Liver (tissue), 9 donors: ENCODE data around the gene CENPA. TPM values are rescaled to one million over a fixed set of nuclear protein-coding genes. Genes with fewer than 3 reads are reported as not detected.

Experiments used
- DNase-seq: peaks from one replicate; pipeline ENCODE4 v3.0.0-alpha.2; 2017; ENCODE audit warnings: low spot score
- H3K27ac ChIP-seq, 2 donors: one replicate each; pipeline ENCODE4 v1.7.0; 2013; ENCODE audit warnings: inconsistent platforms in 2 of 2, low read length in 2 of 2, control low read depth in 1 of 2, low read depth in 1 of 2, mild to moderate bottlenecking in 1 of 2
- H3K27me3 ChIP-seq, 4 donors: one replicate each; pipeline versions ENCODE4 v1.6.1 to v1.7.0; 2013; ENCODE audit warnings: low read length in 3 of 4, inconsistent platforms in 1 of 4, mild to moderate bottlenecking in 1 of 4, moderate library complexity in 1 of 4; ENCODE audit not compliant: control insufficient read depth in 4 of 4, insufficient read depth in 4 of 4
- H3K36me3 ChIP-seq, 4 donors: one replicate each; pipeline versions ENCODE4 v1.6.1 to v1.7.0; 2013; ENCODE audit warnings: low read length in 3 of 4, mild to moderate bottlenecking in 3 of 4, low read depth in 1 of 4, moderate library complexity in 1 of 4; ENCODE audit not compliant: control insufficient read depth in 4 of 4, insufficient read depth in 3 of 4
- H3K4me1 ChIP-seq, 4 donors: one replicate each; pipeline versions ENCODE4 v1.6.1 to v1.7.0; 2013; ENCODE audit warnings: low read length in 3 of 4, mild to moderate bottlenecking in 3 of 4, moderate library complexity in 1 of 4; ENCODE audit not compliant: control insufficient read depth in 4 of 4, insufficient read depth in 4 of 4
- H3K4me3 ChIP-seq, 3 donors: one replicate each; pipeline versions ENCODE4 v1.6.1 to v1.7.0; 2013; ENCODE audit warnings: low read length in 3 of 3, control low read depth in 1 of 3, low read depth in 1 of 3, mild to moderate bottlenecking in 1 of 3
- H3K9ac ChIP-seq, 2 donors: one replicate each; pipeline ENCODE4 v1.7.0; 2013; ENCODE audit warnings: low read length in 2 of 2, mild to moderate bottlenecking in 2 of 2, moderate library complexity in 2 of 2, control low read depth in 1 of 2, low read depth in 1 of 2
- H3K9me3 ChIP-seq, 4 donors: one replicate each; pipeline versions ENCODE4 v1.6.1 to v1.7.0; 2013; ENCODE audit warnings: low read length in 3 of 4; ENCODE audit not compliant: control insufficient read depth in 4 of 4
- EGR1 ChIP-seq, 2 donors: IDR thresholded peaks; 2 replicates each; pipeline ENCODE4 v1.6.1; 2016 to 2018; ENCODE audit warnings: antibody characterized with exemption in 2 of 2, low read depth in 2 of 2
- FOXA1 ChIP-seq: IDR thresholded peaks from 2 replicates; pipeline ENCODE4 v1.6.1; 2016; ENCODE audit warnings: antibody characterized with exemption
- GABPA ChIP-seq, 2 donors: IDR thresholded peaks in 1 of 2; conservative IDR thresholded peaks in 1 of 2; 2 replicates each; pipeline ENCODE4 v1.6.1; 2016; ENCODE audit warnings: antibody characterized with exemption in 2 of 2, mild to moderate bottlenecking in 1 of 2, moderate library complexity in 1 of 2
- HNF4A ChIP-seq, 2 donors: conservative IDR thresholded peaks; 2 replicates each; pipeline ENCODE4 v1.6.1; 2016; ENCODE audit warnings: antibody characterized with exemption in 2 of 2, mild to moderate bottlenecking in 2 of 2
- HNF4G ChIP-seq: IDR thresholded peaks from 2 replicates; pipeline ENCODE4 v1.6.1; 2016; ENCODE audit warnings: antibody characterized with exemption
- JUND ChIP-seq, 2 donors: IDR thresholded peaks; 2 replicates each; pipeline ENCODE4 v1.6.1; 2016; ENCODE audit warnings: antibody characterized with exemption in 2 of 2
- NR2F2 ChIP-seq: IDR thresholded peaks from 2 replicates; pipeline ENCODE4 v1.6.1; 2016; ENCODE audit warnings: antibody characterized with exemption
- RAD21 ChIP-seq, 2 donors: IDR thresholded peaks; 2 replicates each; pipeline ENCODE4 v1.6.1; 2016; ENCODE audit warnings: antibody characterized with exemption in 2 of 2, mild to moderate bottlenecking in 2 of 2
- SP1 ChIP-seq: IDR thresholded peaks from 2 replicates; pipeline ENCODE4 v1.6.1; 2018; ENCODE audit warnings: antibody characterized with exemption, mild to moderate bottlenecking
- TAF1 ChIP-seq: conservative IDR thresholded peaks from 2 replicates; pipeline ENCODE4 v1.6.1; 2016; ENCODE audit warnings: antibody characterized with exemption, mild to moderate bottlenecking
- YY1 ChIP-seq: IDR thresholded peaks from 2 replicates; pipeline ENCODE4 v1.6.1; 2016; ENCODE audit warnings: antibody characterized with exemption, mild to moderate bottlenecking
- WGBS: extraction: QIAGEN DNeasy Blood & Tissue Kit; methylation state at CpG from one replicate; pipeline ENCODE4 v1.1.7; 2013; 5-methylcytosine and 5-hydroxymethylcytosine counted together
- polyA plus RNA-seq, 2 donors: library from polyadenylated mRNA; stranded (reverse) in 1 of 2; unstranded in 1 of 2; fragments of 200-250 nt in 1 of 2; fragments of >200 nt in 1 of 2; fragmentation: Nextera tagmentation in 1 of 2; extraction: Ambion mirVana in 1 of 2; gene quantifications; one replicate each; pipeline versions ENCODE4 v1.2.1 to v1.2.3, GENCODE V29; 2013 to 2015
- total RNA-seq, 2 donors: library from RNA; depleted of rRNA; stranded (reverse); fragments of >200 nt; gene quantifications; one replicate each; pipeline ENCODE4 v1.2.3, GENCODE V29; 2014
- TF ChIP-seq, protein P1 (sequence below): IDR thresholded peaks from 2 replicates; pipeline ENCODE4 v1.6.1; 2016; ENCODE audit warnings: antibody characterized with exemption, mild to moderate bottlenecking
- TF ChIP-seq, protein P2 (sequence below): fragments of 150-350 bp; IDR thresholded peaks from 2 replicates; pipeline ENCODE4 v1.5.1; 2017; ENCODE audit warnings: improper control_type of control experiment, low read depth, low read length; ENCODE audit not compliant: missing input control
- TF ChIP-seq, protein P3 (sequence below): IDR thresholded peaks from 2 replicates; pipeline ENCODE4 v1.6.1; 2016; ENCODE audit warnings: antibody characterized with exemption
- donor health status: healthy.
- donor health status: healthy.
- donor health status: healthy.
- donor health status: healthy.
- donor health status: healthy.

The CENPA gene
- total and polyA plus RNA-seq, 4 donors = 0.17 to 14.4 (median 1.2) TPM; not detected in 1

DNA sequence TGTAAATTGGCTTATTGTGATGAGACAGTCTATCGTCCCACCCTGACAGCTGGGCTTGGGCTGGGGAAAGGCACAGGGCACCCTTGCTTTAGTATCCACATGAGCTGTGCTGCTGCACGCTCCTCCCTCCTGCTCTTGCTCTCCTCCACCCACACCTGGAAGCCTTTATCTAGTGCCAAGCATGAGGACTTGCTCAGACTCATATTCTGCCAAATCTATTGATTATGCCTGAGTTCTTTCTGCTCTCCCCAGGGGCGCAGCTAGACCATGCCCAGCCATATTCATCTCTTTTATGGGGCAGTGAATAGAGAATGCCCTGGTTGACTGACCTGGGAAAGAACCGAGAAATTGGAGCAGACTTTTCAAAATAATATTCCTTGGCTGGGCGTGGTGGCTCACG is 33.1 kb downstream of the CENPA start:
- no peak overlapping the region for H3K4me3 ChIP-seq
- DNase-seq = no peak
- no peaks in the 10 kb centered on the region for H3K9me3 ChIP-seq
- no peaks in the 10 kb centered on the region for H3K4me1 ChIP-seq
- H3K27ac ChIP-seq = no peak overlapping the region
- H3K27me3 ChIP-seq = peaks cover 0 to 4% (median 0%) of the 10 kb centered on the region in 4 donors
- no peak overlapping the region for H3K9ac ChIP-seq
- H3K36me3 ChIP-seq = no peaks in the 10 kb centered on the region
- TF ChIP-seq, protein P1, sequence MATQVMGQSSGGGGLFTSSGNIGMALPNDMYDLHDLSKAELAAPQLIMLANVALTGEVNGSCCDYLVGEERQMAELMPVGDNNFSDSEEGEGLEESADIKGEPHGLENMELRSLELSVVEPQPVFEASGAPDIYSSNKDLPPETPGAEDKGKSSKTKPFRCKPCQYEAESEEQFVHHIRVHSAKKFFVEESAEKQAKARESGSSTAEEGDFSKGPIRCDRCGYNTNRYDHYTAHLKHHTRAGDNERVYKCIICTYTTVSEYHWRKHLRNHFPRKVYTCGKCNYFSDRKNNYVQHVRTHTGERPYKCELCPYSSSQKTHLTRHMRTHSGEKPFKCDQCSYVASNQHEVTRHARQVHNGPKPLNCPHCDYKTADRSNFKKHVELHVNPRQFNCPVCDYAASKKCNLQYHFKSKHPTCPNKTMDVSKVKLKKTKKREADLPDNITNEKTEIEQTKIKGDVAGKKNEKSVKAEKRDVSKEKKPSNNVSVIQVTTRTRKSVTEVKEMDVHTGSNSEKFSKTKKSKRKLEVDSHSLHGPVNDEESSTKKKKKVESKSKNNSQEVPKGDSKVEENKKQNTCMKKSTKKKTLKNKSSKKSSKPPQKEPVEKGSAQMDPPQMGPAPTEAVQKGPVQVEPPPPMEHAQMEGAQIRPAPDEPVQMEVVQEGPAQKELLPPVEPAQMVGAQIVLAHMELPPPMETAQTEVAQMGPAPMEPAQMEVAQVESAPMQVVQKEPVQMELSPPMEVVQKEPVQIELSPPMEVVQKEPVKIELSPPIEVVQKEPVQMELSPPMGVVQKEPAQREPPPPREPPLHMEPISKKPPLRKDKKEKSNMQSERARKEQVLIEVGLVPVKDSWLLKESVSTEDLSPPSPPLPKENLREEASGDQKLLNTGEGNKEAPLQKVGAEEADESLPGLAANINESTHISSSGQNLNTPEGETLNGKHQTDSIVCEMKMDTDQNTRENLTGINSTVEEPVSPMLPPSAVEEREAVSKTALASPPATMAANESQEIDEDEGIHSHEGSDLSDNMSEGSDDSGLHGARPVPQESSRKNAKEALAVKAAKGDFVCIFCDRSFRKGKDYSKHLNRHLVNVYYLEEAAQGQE = no peak
- TF ChIP-seq EGR1 (IDR thresholded peaks at IDR 0.05; ENCODE audit: low read depth in 2 of 2) (no peak), FOXA1 (no peak)
- TF ChIP-seq, protein P2, sequence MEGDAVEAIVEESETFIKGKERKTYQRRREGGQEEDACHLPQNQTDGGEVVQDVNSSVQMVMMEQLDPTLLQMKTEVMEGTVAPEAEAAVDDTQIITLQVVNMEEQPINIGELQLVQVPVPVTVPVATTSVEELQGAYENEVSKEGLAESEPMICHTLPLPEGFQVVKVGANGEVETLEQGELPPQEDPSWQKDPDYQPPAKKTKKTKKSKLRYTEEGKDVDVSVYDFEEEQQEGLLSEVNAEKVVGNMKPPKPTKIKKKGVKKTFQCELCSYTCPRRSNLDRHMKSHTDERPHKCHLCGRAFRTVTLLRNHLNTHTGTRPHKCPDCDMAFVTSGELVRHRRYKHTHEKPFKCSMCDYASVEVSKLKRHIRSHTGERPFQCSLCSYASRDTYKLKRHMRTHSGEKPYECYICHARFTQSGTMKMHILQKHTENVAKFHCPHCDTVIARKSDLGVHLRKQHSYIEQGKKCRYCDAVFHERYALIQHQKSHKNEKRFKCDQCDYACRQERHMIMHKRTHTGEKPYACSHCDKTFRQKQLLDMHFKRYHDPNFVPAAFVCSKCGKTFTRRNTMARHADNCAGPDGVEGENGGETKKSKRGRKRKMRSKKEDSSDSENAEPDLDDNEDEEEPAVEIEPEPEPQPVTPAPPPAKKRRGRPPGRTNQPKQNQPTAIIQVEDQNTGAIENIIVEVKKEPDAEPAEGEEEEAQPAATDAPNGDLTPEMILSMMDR = no peak
- WGBS = 68% methylated on average over 6 of the region's 6 CpGs

DNA sequence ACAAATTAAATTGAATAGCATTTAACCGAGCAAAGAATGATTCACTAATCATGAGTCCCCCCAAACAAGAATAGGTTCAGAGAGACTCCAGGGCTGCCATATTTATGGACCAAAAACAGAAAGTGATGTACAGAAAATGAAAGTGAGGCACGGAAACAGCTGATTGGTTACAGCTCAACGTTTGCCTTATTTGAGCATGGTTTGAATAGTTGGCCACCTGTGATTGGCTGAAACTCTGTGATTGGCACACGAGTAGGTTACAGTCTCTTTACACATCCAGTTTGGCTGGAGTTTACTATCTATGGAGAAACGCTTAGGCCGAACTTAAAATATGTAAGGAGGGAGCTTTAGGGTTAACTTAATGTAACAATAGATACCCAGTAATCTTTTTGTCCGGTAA is 35.1 kb downstream of the CENPA start:
- TF ChIP-seq YY1 = no peak
- TF ChIP-seq, protein P1 = no peak
- TF ChIP-seq HNF4G = no peak
- no peak for TF ChIP-seq NR2F2
- no peak for TF ChIP-seq RAD21 (IDR thresholded peaks at IDR 0.05)
- TF ChIP-seq, protein P2 = no peak
- TF ChIP-seq HNF4A (conservative IDR thresholded peaks at IDR 0.05) = no peak
- no peak for TF ChIP-seq FOXA1
- TF ChIP-seq TAF1 = no peak
- no peak for TF ChIP-seq EGR1 (IDR thresholded peaks at IDR 0.05; ENCODE audit: low read depth in 2 of 2)
- TF ChIP-seq, protein P3, sequence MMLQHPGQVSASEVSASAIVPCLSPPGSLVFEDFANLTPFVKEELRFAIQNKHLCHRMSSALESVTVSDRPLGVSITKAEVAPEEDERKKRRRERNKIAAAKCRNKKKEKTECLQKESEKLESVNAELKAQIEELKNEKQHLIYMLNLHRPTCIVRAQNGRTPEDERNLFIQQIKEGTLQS = no peak
- no peak for TF ChIP-seq SP1
- TF ChIP-seq JUND (IDR thresholded peaks at IDR 0.05) = no peak
- TF ChIP-seq GABPA (IDR thresholded peaks at IDR 0.05 in 1 of 2, conservative IDR thresholded peaks at IDR 0.05 in 1 of 2) = no peak
- H3K27me3 ChIP-seq = peaks cover 0 to 4% (median 0%) of the 10 kb centered on the region in 4 donors
- no peaks in the 10 kb centered on the region for H3K4me1 ChIP-seq
- H3K9ac ChIP-seq = no peak overlapping the region
- H3K4me3 ChIP-seq = no peak overlapping the region
- no peak for DNase-seq
- H3K27ac ChIP-seq = no peak overlapping the region
- H3K9me3 ChIP-seq = no peaks in the 10 kb centered on the region
- WGBS = 81% methylated on average over 7 of the region's 7 CpGs
- H3K36me3 ChIP-seq = no peaks in the 10 kb centered on the region
